ENCODE measurements around the gene RTL10. TPM values are rescaled to one million over a fixed set of nuclear protein-coding genes. Genes with fewer than 3 reads are reported as not detected.

RTL10 gene
- total and polyA plus RNA-seq, 2 donors (not counting 1 experiment from before 2014, with no cell fraction given), result 6.4 to 15.2 TPM

GRCh38 chr22:19848298-19849224 lies 6.1 kb downstream of the RTL10 start:
- H3K9me3 ChIP-seq (ENCODE audit: control extremely low read depth in 1 of 3, control insufficient read depth in 2 of 3, insufficient read depth in 1 of 3, low read length in 2 of 3), result peaks cover 0 to 5% (median 0%) of the 10 kb centered on the region in 3 donors
- no peak for ATAC-seq (ENCODE audit: low read depth)
- intact Hi-C loops (cut with micrococcal nuclease), result no loop called here
- H3K4me1 ChIP-seq (ENCODE audit: control insufficient read depth in 2 of 2, insufficient read depth in 2 of 2, low read length in 2 of 2), result peaks cover 19 to 22% of the 10 kb centered on the region in 2 donors
- peaks cover 33% of the 10 kb centered on the region for H3K4me1 Mint-ChIP-seq
- H3K79me2 ChIP-seq (ENCODE audit: control insufficient read depth, insufficient read depth, low read length), result peaks cover 36% of the 10 kb centered on the region
- no peak for DNase-seq
- peaks cover 0 to 18% of the 10 kb centered on the region in 2 experiments for H3K36me3 ChIP-seq (replicated peaks in 1 of 2; ENCODE audit: control extremely low read depth in 1 of 2, control insufficient read depth in 1 of 2, extremely low read depth in 1 of 2, insufficient read depth in 2 of 2, low read length in 1 of 2)
- no peak for TF ChIP-seq EZH2 (IDR thresholded peaks at IDR 0.05; ENCODE audit: borderline replicate concordance, insufficient read depth, low read depth, low read length, poor library complexity, severe bottlenecking)
- WGBS (ENCODE audit: insufficient coverage), result 92% methylated on average over 7 of the region's 7 CpGs
- no peaks in the 10 kb centered on the region for H3K9me3 Mint-ChIP-seq (ENCODE audit: insufficient read depth)
- no peak overlapping the region for H3K9ac ChIP-seq (ENCODE audit: low read length)
- no peaks in the 10 kb centered on the region for H3K27me3 Mint-ChIP-seq
- H3K4me2 ChIP-seq (replicated peaks; ENCODE audit: low read depth, low read length, poor library complexity, severe bottlenecking), result no peak overlapping the region
- no peak overlapping the region for H3K4me3 Mint-ChIP-seq
- H4K20me1 ChIP-seq (ENCODE audit: control insufficient read depth, insufficient read depth, low read length, poor library complexity, severe bottlenecking), result peaks cover 46% of the 10 kb centered on the region
- POLR2A ChIA-PET, result no interaction called here
- H2AFZ ChIP-seq (ENCODE audit: insufficient read depth, low read depth, low read length, poor library complexity, severe bottlenecking), result no peak overlapping the region
- H3K27ac Mint-ChIP-seq, result no peak overlapping the region
- H3K27ac ChIP-seq (ENCODE audit: low read length in 2 of 2), result no peak overlapping the region
- CTCF ChIA-PET, result interaction anchor here (0.6 to 1.0 kb wide), 2 partner anchors 12 to 219 kb away, joined by 3 to 4 read pairs; no protein-coding TSS in a partner anchor
- H3K4me3 ChIP-seq (ENCODE audit: control extremely low read depth in 1 of 5, extremely low read depth in 1 of 5, insufficient read depth in 1 of 5, low read depth in 2 of 5, low read length in 4 of 5), result no peak overlapping the region
- no peaks in the 10 kb centered on the region for H3K27me3 ChIP-seq (replicated peaks in 1 of 4; ENCODE audit: control extremely low read depth in 1 of 4, control insufficient read depth in 3 of 4, insufficient read depth in 4 of 4, low read length in 3 of 4)

DNA sequence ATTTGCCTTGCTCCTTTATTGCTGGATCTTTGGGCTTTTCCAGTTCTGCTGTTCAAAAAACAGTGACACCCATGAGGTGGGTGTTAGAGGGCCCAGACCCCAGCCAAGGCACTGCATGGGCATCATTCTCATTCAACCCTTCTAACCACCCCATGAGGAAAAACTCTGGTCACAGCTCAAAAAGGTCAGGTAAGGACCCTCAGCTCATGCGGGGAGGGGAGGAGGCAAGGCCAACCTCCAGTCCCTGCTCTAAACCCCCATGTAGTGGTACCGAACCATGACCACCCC lies 7.4 kb downstream of the RTL10 start:
- H3K27ac Mint-ChIP-seq, result no peak overlapping the region
- Histone ChIP-seq H3K4me1 (ENCODE audit: control insufficient read depth in 2 of 2, insufficient read depth in 2 of 2, low read length in 2 of 2) (peaks cover 13 to 17% of the 10 kb centered on the region in 2 donors), H3K27ac (ENCODE audit: low read length in 2 of 2) (no peak overlapping the region), H3K4me2 (replicated peaks; ENCODE audit: low read depth, low read length, poor library complexity, severe bottlenecking) (no peak overlapping the region), H3K4me3 (ENCODE audit: control extremely low read depth in 1 of 5, extremely low read depth in 1 of 5, insufficient read depth in 1 of 5, low read depth in 2 of 5, low read length in 4 of 5) (no peak overlapping the region), H3K27me3 (replicated peaks in 1 of 4; ENCODE audit: control extremely low read depth in 1 of 4, control insufficient read depth in 3 of 4, insufficient read depth in 4 of 4, low read length in 3 of 4) (no peaks in the 10 kb centered on the region), H3K79me2 (ENCODE audit: control insufficient read depth, insufficient read depth, low read length) (peaks cover 28% of the 10 kb centered on the region), H2AFZ (ENCODE audit: insufficient read depth, low read depth, low read length, poor library complexity, severe bottlenecking) (no peak overlapping the region), H3K36me3 (replicated peaks in 1 of 2; ENCODE audit: control extremely low read depth in 1 of 2, control insufficient read depth in 1 of 2, extremely low read depth in 1 of 2, insufficient read depth in 2 of 2, low read length in 1 of 2) (peaks cover 0 to 18% of the 10 kb centered on the region in 2 experiments), H3K9ac (ENCODE audit: low read length) (no peak overlapping the region), H3K9me3 (ENCODE audit: control extremely low read depth in 1 of 3, control insufficient read depth in 2 of 3, insufficient read depth in 1 of 3, low read length in 2 of 3) (peaks cover 0 to 5% (median 0%) of the 10 kb centered on the region in 3 donors), H4K20me1 (ENCODE audit: control insufficient read depth, insufficient read depth, low read length, poor library complexity, severe bottlenecking) (peaks cover 45% of the 10 kb centered on the region)
- H3K4me1 Mint-ChIP-seq, result peaks cover 20% of the 10 kb centered on the region
- DNase-seq (no peak), ATAC-seq (ENCODE audit: low read depth) (no peak)
- POLR2A ChIA-PET, result no interaction called here
- 100% methylated on average over 1 of the region's 2 CpGs for WGBS (ENCODE audit: insufficient coverage)
- no peaks in the 10 kb centered on the region for H3K27me3 Mint-ChIP-seq
- intact Hi-C loops (cut with micrococcal nuclease), result no loop called here
- CTCF ChIA-PET, result no interaction called here
- no peaks in the 10 kb centered on the region for H3K9me3 Mint-ChIP-seq (ENCODE audit: insufficient read depth)
- no peak overlapping the region for H3K4me3 Mint-ChIP-seq
- TF ChIP-seq, protein P1, sequence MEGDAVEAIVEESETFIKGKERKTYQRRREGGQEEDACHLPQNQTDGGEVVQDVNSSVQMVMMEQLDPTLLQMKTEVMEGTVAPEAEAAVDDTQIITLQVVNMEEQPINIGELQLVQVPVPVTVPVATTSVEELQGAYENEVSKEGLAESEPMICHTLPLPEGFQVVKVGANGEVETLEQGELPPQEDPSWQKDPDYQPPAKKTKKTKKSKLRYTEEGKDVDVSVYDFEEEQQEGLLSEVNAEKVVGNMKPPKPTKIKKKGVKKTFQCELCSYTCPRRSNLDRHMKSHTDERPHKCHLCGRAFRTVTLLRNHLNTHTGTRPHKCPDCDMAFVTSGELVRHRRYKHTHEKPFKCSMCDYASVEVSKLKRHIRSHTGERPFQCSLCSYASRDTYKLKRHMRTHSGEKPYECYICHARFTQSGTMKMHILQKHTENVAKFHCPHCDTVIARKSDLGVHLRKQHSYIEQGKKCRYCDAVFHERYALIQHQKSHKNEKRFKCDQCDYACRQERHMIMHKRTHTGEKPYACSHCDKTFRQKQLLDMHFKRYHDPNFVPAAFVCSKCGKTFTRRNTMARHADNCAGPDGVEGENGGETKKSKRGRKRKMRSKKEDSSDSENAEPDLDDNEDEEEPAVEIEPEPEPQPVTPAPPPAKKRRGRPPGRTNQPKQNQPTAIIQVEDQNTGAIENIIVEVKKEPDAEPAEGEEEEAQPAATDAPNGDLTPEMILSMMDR (IDR thresholded peaks at IDR 0.05), result no peak
- TF ChIP-seq EZH2 (IDR thresholded peaks at IDR 0.05; ENCODE audit: borderline replicate concordance, insufficient read depth, low read depth, low read length, poor library complexity, severe bottlenecking), result no peak

Measured in B cell (primary cell).